Esophagus squamous epithelium (tissue), 4 donors: ENCODE measurements around the gene RNF26.

ENCODE experiments used
- POLR2A ChIP-seq, 4 donors: fragments of 450-650 bp; IDR thresholded peaks; one replicate each; pipeline ENCODE4 v1.6.1; 2017; ENCODE audit warnings: antibody characterized with exemption in 4 of 4, mild to moderate bottlenecking in 4 of 4, moderate library complexity in 3 of 4
- TF ChIP-seq, protein P1 (sequence below), 6 experiments: fragments of 450-650 bp in 4 of 6; fragments of 200-600 bp in 2 of 6; sonication (generic) in 2 of 6; IDR thresholded peaks; one replicate each; pipeline ENCODE4 v1.5.1; 2016 to 2019; ENCODE audit warnings: antibody characterized with exemption in 6 of 6, mild to moderate bottlenecking in 4 of 6, moderate library complexity in 4 of 6

DNA sequence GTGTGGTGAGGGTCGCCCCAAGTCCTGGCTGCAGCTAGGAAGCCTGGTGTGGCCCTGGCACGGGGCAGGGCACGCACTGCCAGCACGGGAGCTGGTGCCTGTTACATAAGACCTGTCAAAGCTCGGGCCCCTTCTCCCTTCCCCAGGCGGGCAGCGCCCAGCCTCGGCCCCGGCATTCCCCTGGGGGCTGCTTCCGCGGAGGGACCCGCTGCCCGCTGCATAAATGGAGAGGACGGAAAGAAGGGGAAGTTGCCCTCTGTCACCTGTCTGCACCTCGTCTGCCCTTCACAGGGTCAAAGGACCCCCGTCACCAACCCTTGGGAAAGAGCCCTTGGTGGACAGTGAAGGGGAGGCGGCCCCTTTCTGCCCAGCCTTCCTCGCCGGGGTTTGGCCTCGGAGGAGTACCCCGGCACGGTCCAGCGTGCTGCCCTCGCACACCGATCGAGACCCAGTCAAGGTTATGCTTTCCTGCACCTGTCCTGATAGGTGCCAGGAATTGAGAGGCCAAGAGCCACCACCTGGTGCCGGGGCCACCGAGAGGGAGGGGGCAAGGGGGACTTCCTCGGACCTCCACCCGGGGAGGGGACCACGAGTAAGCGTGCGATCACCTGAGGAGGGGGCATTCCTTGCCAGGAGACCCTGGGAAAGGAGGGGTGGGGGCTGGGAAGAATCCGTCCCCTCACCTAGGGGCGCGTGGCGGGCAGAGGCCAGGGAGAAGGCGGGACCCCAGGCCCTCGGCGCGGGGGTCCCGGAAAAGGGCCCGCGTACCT is 28.9 kb downstream of the RNF26 start:
- TF ChIP-seq, protein P1, sequence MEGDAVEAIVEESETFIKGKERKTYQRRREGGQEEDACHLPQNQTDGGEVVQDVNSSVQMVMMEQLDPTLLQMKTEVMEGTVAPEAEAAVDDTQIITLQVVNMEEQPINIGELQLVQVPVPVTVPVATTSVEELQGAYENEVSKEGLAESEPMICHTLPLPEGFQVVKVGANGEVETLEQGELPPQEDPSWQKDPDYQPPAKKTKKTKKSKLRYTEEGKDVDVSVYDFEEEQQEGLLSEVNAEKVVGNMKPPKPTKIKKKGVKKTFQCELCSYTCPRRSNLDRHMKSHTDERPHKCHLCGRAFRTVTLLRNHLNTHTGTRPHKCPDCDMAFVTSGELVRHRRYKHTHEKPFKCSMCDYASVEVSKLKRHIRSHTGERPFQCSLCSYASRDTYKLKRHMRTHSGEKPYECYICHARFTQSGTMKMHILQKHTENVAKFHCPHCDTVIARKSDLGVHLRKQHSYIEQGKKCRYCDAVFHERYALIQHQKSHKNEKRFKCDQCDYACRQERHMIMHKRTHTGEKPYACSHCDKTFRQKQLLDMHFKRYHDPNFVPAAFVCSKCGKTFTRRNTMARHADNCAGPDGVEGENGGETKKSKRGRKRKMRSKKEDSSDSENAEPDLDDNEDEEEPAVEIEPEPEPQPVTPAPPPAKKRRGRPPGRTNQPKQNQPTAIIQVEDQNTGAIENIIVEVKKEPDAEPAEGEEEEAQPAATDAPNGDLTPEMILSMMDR (IDR thresholded peaks at IDR 0.05): no peak
- TF ChIP-seq POLR2A (IDR thresholded peaks at IDR 0.05): no peak
